ENCODE results near the gene FNIP2.

DNA sequence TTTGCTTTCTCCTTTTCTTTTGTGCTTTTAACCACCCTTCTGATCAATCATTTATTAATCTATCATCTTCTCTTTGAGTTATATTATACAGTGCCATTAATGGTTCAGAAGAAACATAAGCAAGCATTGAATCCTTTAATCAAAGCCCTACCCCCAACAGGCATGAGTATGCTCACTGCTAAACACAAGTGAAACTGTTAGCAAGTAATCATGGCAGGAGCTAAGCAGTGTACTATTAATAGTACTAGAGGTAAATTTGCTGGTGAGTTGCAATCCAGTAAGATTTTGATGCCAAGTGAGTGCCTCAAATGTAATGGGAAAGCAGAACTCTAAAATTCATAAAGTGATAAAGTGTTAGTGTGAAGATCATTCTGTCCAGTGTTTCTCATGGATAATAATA, 57.2 kb downstream of the FNIP2 start:
- TF ChIP-seq, protein P1, sequence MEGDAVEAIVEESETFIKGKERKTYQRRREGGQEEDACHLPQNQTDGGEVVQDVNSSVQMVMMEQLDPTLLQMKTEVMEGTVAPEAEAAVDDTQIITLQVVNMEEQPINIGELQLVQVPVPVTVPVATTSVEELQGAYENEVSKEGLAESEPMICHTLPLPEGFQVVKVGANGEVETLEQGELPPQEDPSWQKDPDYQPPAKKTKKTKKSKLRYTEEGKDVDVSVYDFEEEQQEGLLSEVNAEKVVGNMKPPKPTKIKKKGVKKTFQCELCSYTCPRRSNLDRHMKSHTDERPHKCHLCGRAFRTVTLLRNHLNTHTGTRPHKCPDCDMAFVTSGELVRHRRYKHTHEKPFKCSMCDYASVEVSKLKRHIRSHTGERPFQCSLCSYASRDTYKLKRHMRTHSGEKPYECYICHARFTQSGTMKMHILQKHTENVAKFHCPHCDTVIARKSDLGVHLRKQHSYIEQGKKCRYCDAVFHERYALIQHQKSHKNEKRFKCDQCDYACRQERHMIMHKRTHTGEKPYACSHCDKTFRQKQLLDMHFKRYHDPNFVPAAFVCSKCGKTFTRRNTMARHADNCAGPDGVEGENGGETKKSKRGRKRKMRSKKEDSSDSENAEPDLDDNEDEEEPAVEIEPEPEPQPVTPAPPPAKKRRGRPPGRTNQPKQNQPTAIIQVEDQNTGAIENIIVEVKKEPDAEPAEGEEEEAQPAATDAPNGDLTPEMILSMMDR (IDR thresholded peaks at IDR 0.05; ENCODE audit: poor library complexity, severe bottlenecking) = no peak
- TF ChIP-seq POLR2AphosphoS5 (IDR thresholded peaks at IDR 0.05) (no peak), EP300 (conservative IDR thresholded peaks at IDR 0.05; ENCODE audit: poor library complexity, severe bottlenecking) (no peak), RAD21 (conservative IDR thresholded peaks at IDR 0.05) (no peak), TAF1 (IDR thresholded peaks at IDR 0.05; ENCODE audit: low read depth) (no peak), EZH2 (IDR thresholded peaks at IDR 0.05; ENCODE audit: borderline replicate concordance, insufficient read depth, low read length, poor library complexity, severe bottlenecking) (no peak)
- TF ChIP-seq, protein P2, sequence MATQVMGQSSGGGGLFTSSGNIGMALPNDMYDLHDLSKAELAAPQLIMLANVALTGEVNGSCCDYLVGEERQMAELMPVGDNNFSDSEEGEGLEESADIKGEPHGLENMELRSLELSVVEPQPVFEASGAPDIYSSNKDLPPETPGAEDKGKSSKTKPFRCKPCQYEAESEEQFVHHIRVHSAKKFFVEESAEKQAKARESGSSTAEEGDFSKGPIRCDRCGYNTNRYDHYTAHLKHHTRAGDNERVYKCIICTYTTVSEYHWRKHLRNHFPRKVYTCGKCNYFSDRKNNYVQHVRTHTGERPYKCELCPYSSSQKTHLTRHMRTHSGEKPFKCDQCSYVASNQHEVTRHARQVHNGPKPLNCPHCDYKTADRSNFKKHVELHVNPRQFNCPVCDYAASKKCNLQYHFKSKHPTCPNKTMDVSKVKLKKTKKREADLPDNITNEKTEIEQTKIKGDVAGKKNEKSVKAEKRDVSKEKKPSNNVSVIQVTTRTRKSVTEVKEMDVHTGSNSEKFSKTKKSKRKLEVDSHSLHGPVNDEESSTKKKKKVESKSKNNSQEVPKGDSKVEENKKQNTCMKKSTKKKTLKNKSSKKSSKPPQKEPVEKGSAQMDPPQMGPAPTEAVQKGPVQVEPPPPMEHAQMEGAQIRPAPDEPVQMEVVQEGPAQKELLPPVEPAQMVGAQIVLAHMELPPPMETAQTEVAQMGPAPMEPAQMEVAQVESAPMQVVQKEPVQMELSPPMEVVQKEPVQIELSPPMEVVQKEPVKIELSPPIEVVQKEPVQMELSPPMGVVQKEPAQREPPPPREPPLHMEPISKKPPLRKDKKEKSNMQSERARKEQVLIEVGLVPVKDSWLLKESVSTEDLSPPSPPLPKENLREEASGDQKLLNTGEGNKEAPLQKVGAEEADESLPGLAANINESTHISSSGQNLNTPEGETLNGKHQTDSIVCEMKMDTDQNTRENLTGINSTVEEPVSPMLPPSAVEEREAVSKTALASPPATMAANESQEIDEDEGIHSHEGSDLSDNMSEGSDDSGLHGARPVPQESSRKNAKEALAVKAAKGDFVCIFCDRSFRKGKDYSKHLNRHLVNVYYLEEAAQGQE (IDR thresholded peaks at IDR 0.05; ENCODE audit: borderline replicate concordance) = no peak

Data from neural cell (in vitro differentiated cells).